Neural crest cell (in vitro differentiated cells): ENCODE data around the gene CLEC2D. TPM values are rescaled to one million over a fixed set of nuclear protein-coding genes. Genes with fewer than 3 reads are reported as not detected.
"Not testable (repeated sequence)": the region's sequence is repeated elsewhere in the genome, so short reads cannot be mapped to it uniquely, and the experiment has no call there.

Experiments
- DNase-seq: peaks from one replicate; pipeline ENCODE4 v3.0.0; 2021; ENCODE audit warnings: low read depth, mixed read lengths, low spot score
- H3K27ac Mint-ChIP-seq: one replicate; pipeline ENCODE4 v1.8.0; 2021; ENCODE audit warnings: mild to moderate bottlenecking, mixed read lengths; ENCODE audit not compliant: unreplicated experiment
- H3K27me3 Mint-ChIP-seq: 2 replicates; pipeline ENCODE4 v1.8.0; 2021; ENCODE audit warnings: low read depth, mild to moderate bottlenecking, mixed read lengths
- H3K36me3 Mint-ChIP-seq: 2 replicates; pipeline ENCODE4 v1.8.0; 2021; ENCODE audit warnings: low read depth, mild to moderate bottlenecking, mixed read lengths
- H3K4me1 Mint-ChIP-seq: 2 replicates; pipeline ENCODE4 v1.8.0; 2021; ENCODE audit warnings: mixed read lengths
- H3K4me3 Mint-ChIP-seq: one replicate; pipeline ENCODE4 v1.8.0; 2021; ENCODE audit warnings: mild to moderate bottlenecking, mixed read lengths
- H3K9me3 Mint-ChIP-seq: 2 replicates; pipeline ENCODE4 v1.8.0; 2021; ENCODE audit warnings: mixed read lengths
- total RNA-seq: library from RNA; stranded (reverse); gene quantifications from 2 replicates; pipeline ENCODE4 v1.2.1, GENCODE V29; 2021
- TF ChIP-seq, protein P1 (sequence below): fragments of 200-600 bp; sonication (generic); conservative IDR thresholded peaks from 2 replicates; pipeline ENCODE4 v1.5.0; 2021; ENCODE audit warnings: antibody characterized with exemption, mild to moderate bottlenecking

Gene CLEC2D
- total RNA-seq, 1 donor from 2014 or later = 10.6 TPM

GRCh38 chr12:9661720-9662119, 7.8 kb upstream of the CLEC2D start:
- peaks cover 49% of the 10 kb centered on the region for H3K36me3 Mint-ChIP-seq

GRCh38 chr12:9662488-9662887, 7.0 kb upstream of the CLEC2D start:
- Mint-ChIP-seq H3K4me3 (no peak overlapping the region), H3K36me3 (peaks cover 49% of the 10 kb centered on the region), H3K4me1 (no peaks in the 10 kb centered on the region), H3K27ac (no peak overlapping the region), H3K9me3 (peaks cover 4% of the 10 kb centered on the region), H3K27me3 (no peaks in the 10 kb centered on the region)
- no peak for DNase-seq
- TF ChIP-seq, protein P1, sequence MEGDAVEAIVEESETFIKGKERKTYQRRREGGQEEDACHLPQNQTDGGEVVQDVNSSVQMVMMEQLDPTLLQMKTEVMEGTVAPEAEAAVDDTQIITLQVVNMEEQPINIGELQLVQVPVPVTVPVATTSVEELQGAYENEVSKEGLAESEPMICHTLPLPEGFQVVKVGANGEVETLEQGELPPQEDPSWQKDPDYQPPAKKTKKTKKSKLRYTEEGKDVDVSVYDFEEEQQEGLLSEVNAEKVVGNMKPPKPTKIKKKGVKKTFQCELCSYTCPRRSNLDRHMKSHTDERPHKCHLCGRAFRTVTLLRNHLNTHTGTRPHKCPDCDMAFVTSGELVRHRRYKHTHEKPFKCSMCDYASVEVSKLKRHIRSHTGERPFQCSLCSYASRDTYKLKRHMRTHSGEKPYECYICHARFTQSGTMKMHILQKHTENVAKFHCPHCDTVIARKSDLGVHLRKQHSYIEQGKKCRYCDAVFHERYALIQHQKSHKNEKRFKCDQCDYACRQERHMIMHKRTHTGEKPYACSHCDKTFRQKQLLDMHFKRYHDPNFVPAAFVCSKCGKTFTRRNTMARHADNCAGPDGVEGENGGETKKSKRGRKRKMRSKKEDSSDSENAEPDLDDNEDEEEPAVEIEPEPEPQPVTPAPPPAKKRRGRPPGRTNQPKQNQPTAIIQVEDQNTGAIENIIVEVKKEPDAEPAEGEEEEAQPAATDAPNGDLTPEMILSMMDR = no peak

More at GRCh38 chr12:9661720-9662119, 7.8 kb upstream of the CLEC2D start:
- no peak overlapping the region for H3K27ac Mint-ChIP-seq
- H3K9me3 Mint-ChIP-seq = peaks cover 4% of the 10 kb centered on the region
- DNase-seq = no peak
- no peaks in the 10 kb centered on the region for H3K4me1 Mint-ChIP-seq
- TF ChIP-seq, protein P1 = no peak
- no peaks in the 10 kb centered on the region for H3K27me3 Mint-ChIP-seq
- no peak overlapping the region for H3K4me3 Mint-ChIP-seq

DNA sequence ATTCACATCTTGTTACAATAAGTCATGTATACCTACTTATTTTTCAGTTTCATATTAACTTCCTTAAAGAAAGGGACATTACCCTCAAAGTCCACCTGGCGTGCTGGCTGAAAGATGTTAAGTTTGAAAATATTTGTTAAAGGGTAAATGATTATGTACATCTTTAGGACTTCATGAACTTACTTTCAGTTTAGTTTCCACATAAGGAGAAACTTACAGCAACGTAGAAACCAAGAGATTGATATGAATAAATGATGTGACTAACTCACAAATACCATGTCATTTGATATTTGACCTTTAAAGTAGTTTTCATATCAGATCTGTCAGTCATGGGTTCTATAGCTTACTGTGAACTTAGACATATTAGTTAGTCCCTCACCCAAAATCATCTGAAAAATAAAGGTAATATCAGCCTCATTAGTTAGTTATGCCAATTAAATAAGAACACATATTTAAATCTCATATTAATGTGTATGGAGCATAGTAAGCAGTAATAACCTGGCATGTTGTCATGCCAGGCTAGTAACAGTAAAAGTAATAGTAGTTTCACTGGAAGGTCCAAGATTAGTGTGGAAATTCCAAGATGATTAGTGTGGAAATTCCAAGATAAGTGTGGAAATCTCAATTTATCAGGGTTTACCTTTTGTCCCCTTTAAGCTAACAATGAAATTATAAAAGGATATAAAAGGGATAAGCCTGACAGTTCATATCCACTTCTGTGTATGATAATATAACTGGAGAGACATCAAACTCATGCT, 1.9 kb upstream of the CLEC2D start:
- H3K27me3 Mint-ChIP-seq = no peaks in the 10 kb centered on the region
- H3K36me3 Mint-ChIP-seq = peaks cover 25% of the 10 kb centered on the region
- H3K9me3 Mint-ChIP-seq = no peaks in the 10 kb centered on the region
- H3K4me3 Mint-ChIP-seq = no peak overlapping the region
- no peak for DNase-seq
- no peaks in the 10 kb centered on the region for H3K4me1 Mint-ChIP-seq
- H3K27ac Mint-ChIP-seq = no peak overlapping the region
- TF ChIP-seq, protein P1 = no peak

- TF ChIP-seq, protein P1 = no peak
- Mint-ChIP-seq H3K9me3 (no peaks in the 10 kb centered on the region), H3K27ac (no peak overlapping the region), H3K36me3 (peaks cover 29% of the 10 kb centered on the region), H3K27me3 (no peaks in the 10 kb centered on the region), H3K4me1 (no peaks in the 10 kb centered on the region), H3K4me3 (no peak overlapping the region)
- no peak for DNase-seq
Measured at GRCh38 chr12:9668161-9669018, 1.1 kb upstream of the CLEC2D start.

DNA sequence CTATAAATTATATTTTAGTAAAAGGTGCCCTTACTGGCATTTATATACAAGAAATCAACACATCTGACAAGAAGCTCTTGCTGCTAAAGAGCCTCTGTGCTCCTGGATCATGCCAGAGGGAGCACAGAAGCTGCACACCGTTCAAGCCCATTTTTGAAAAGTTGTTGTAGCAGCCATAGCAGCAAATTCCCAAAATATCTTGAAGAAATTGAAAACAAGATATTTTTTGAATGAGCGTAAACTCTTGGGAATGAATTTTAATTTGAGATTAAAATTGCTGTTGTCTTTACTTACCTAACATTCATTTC, 540 bp upstream of the CLEC2D start:
- Mint-ChIP-seq H3K9me3 (no peaks in the 10 kb centered on the region), H3K27me3 (no peaks in the 10 kb centered on the region), H3K4me3 (no peak overlapping the region), H3K4me1 (no peaks in the 10 kb centered on the region), H3K36me3 (peaks cover 27% of the 10 kb centered on the region), H3K27ac (no peak overlapping the region)
- TF ChIP-seq, protein P1 = no peak
- DNase-seq = no peak

DNA sequence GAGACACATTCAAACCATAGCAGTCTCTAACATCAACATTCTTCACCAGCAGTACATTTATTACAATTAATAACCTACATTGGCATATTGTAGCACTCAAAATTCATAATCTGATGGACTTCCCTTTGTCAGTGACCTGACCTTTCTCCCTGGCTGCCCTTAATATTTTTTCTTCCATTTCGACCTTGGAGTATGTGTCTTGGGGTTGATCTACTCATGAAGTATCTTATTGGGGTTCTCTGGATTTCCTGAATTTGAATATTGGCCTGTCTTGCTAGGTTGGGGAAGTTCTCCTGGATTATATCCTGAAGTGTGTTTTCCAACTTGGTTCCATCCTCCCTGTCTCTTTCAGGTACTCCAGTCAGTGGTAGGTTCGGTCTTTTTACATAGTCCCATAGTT, 2.8 kb downstream of the CLEC2D start:
- not testable (repeated sequence) for DNase-seq, H3K4me1 Mint-ChIP-seq, H3K27me3 Mint-ChIP-seq, H3K9me3 Mint-ChIP-seq, H3K27ac Mint-ChIP-seq, H3K4me3 Mint-ChIP-seq
- peaks cover 36% of the 10 kb centered on the region for H3K36me3 Mint-ChIP-seq
